K562 (cell line): ENCODE results near the gene CCDC88A. TPM values are rescaled to one million over a fixed set of nuclear protein-coding genes. Genes with fewer than 3 reads are reported as not detected.

ENCODE experiments used
- ATAC-seq: fragments of 200-7000 bp; cut with Tn5 transposase; 3 replicates; pipeline ENCODE4 v1.9.1; 2020; ENCODE audit warnings: moderate library complexity
- BruUV-seq: library from RNA; stranded (reverse); fragments of 400-500 nt; replicated peaks from 2 replicates; lab custom pipeline; 2021; lab: Mats Ljungman, UMichigan
- CTCF ChIA-PET: fragments of 300-600 bp; formaldehyde crosslinking; extraction: SDS; loops from one replicate; lab custom pipeline; 2021; ENCODE audit warnings: low intra/inter-chr PET ratio; lab: Yijun Ruan, JAX
- POLR2A ChIA-PET: fragments of 300-600, 350-650 bp; sonication (Branson Sonifier 250); formaldehyde crosslinking; extraction: SDS; loops from one replicate; lab custom pipeline; 2021; ENCODE audit warnings: antibody characterized with exemption, inconsistent platforms; lab: Yijun Ruan, JAX
- DNase-seq, 4 experiments: peaks; one replicate each; pipeline versions ENCODE4 v3.0.0 to v3.0.0-alpha.2; 2011 to 2018; ENCODE audit warnings: low spot score in 3 of 4, mixed read lengths in 3 of 4; ENCODE audit errors: extremely low read depth in 1 of 4
- FAIRE-seq: peaks from 2 replicates; lab custom pipeline; 2011; peaks lifted over from hg19 to GRCh38; lab: Jason Lieb, UNC
- H2AFZ ChIP-seq: 2 replicates; pipeline ENCODE4 v1.6.0; 2011; ENCODE audit warnings: low read depth, low read length, control low read depth, inconsistent platforms
- H3K27ac ChIP-seq: fragments of 200-600 bp; 3 replicates; pipeline ENCODE4 v1.8.0; 2011; ENCODE audit warnings: low read depth, mild to moderate bottlenecking, control low read depth, inconsistent platforms, low read length, moderate library complexity, mixed read lengths; ENCODE audit errors: extremely low read depth
- H3K27me3 ChIP-seq, 2 experiments: fragments of 300-600 bp in 1 of 2; 2 replicates in 1 of 2; 3 replicates in 1 of 2; pipeline versions ENCODE4 v1.6.0 to v1.8.0; 2011; ENCODE audit warnings: inconsistent platforms in 2 of 2, low read length in 2 of 2, mild to moderate bottlenecking in 1 of 2, mixed read lengths in 1 of 2, moderate library complexity in 1 of 2; ENCODE audit not compliant: control insufficient read depth in 2 of 2, insufficient read depth in 2 of 2
- H3K36me3 ChIP-seq: fragments of 300-600 bp; 3 replicates; pipeline ENCODE4 v1.8.0; 2011; ENCODE audit warnings: mild to moderate bottlenecking, low read length, inconsistent platforms; ENCODE audit not compliant: control insufficient read depth, insufficient read depth
- H3K4me1 ChIP-seq, 2 experiments: fragments of 200-600 bp in 1 of 2; replicated peaks in 1 of 2; 2 replicates in 1 of 2; 3 replicates in 1 of 2; pipeline versions ENCODE4 v1.5.1 to v1.8.0; 2011; ENCODE audit warnings: inconsistent platforms in 2 of 2, low read length in 2 of 2, mild to moderate bottlenecking in 1 of 2, mixed read lengths in 1 of 2, moderate library complexity in 1 of 2; ENCODE audit not compliant: control insufficient read depth in 2 of 2, insufficient read depth in 2 of 2
- H3K4me2 ChIP-seq: 2 replicates; pipeline ENCODE4 v1.6.1; 2011; ENCODE audit warnings: low read length, control low read depth, inconsistent platforms, mixed read lengths; ENCODE audit not compliant: insufficient read depth
- H3K4me3 ChIP-seq: fragments of 200-600 bp; sonication (generic), shearing (Covaris generic); 2 replicates; pipeline ENCODE4 v1.5.1; 2016; ENCODE audit warnings: control low read depth, inconsistent platforms
- H3K79me2 ChIP-seq: fragments of 200-600 bp; 3 replicates; pipeline ENCODE4 v1.8.0; 2011; ENCODE audit warnings: low read length, inconsistent platforms; ENCODE audit not compliant: control insufficient read depth, insufficient read depth
- H3K9ac ChIP-seq, 2 experiments: 2 replicates each; pipeline versions ENCODE4 v1.6.0 to v1.6.1; 2011; ENCODE audit warnings: low read depth in 2 of 2, low read length in 2 of 2, control low read depth in 1 of 2, inconsistent platforms in 1 of 2, mild to moderate bottlenecking in 1 of 2, mixed read lengths in 1 of 2; ENCODE audit not compliant: insufficient read depth in 1 of 2
- H3K9me1 ChIP-seq: one replicate; pipeline ENCODE4 v1.6.0; 2011; ENCODE audit warnings: inconsistent platforms, mild to moderate bottlenecking, low read length, moderate library complexity; ENCODE audit not compliant: control insufficient read depth, insufficient read depth
- H3K9me3 ChIP-seq: replicated peaks from 2 replicates; pipeline ENCODE4 v1.5.1; 2011; ENCODE audit warnings: low read depth, low read length, inconsistent platforms; ENCODE audit not compliant: control insufficient read depth, insufficient read depth
- H4K20me1 ChIP-seq: replicated peaks from 2 replicates; pipeline ENCODE4 v1.6.1; 2011; ENCODE audit warnings: low read length, inconsistent platforms, mixed read lengths; ENCODE audit not compliant: control insufficient read depth, insufficient read depth
- CCNT2 ChIP-seq: IDR thresholded peaks from 2 replicates; pipeline ENCODE4 v1.6.1; 2011; ENCODE audit warnings: borderline replicate concordance, low read depth, mild to moderate bottlenecking, moderate library complexity, mixed read lengths, low read length; ENCODE audit not compliant: insufficient read length; ENCODE audit errors: extremely low read depth
- GATA2 ChIP-seq: sonication (generic); formaldehyde crosslinking; IDR thresholded peaks from 2 replicates; pipeline ENCODE4 v1.4.0; 2020; ENCODE audit warnings: mild to moderate bottlenecking, missing genetic modification reagents
- HDAC6 ChIP-seq: IDR thresholded peaks from 2 replicates; pipeline ENCODE4 v1.6.1; 2012; ENCODE audit warnings: low read depth, mild to moderate bottlenecking, control low read depth, inconsistent platforms, low read length, moderate library complexity
- HDAC8 ChIP-seq: fragments of 450-650 bp; IDR thresholded peaks from 2 replicates; pipeline ENCODE4 v1.6.1; 2016; ENCODE audit warnings: mild to moderate bottlenecking, missing genetic modification characterization, moderate library complexity, missing compliant biosample characterization
- HMG20A ChIP-seq: fragments of 450-650 bp; formaldehyde crosslinking; conservative IDR thresholded peaks from 2 replicates; pipeline ENCODE4 v1.4.0; 2020; ENCODE audit warnings: mild to moderate bottlenecking, mixed read lengths
- KAT7 ChIP-seq: sonication (generic); formaldehyde crosslinking; IDR thresholded peaks from 2 replicates; pipeline ENCODE4 v1.8.0; 2022; ENCODE audit warnings: missing genetic modification reagents, mild to moderate bottlenecking, borderline replicate concordance
- LARP7 ChIP-seq: fragments of 450-650 bp; IDR thresholded peaks from 2 replicates; pipeline ENCODE4 v1.6.1; 2016
- MTA2 ChIP-seq: fragments of 450-650 bp; IDR thresholded peaks from 2 replicates; pipeline ENCODE4 v1.6.1; 2016; ENCODE audit warnings: low read depth
- TOE1 ChIP-seq, 2 experiments: fragments of 450-650 bp in 1 of 2; sonication (generic) in 1 of 2; formaldehyde crosslinking in 1 of 2; IDR thresholded peaks; 2 replicates each; pipeline versions ENCODE4 v1.7.1 to v1.8.0; 2016 to 2022; ENCODE audit warnings: borderline replicate concordance in 2 of 2, mild to moderate bottlenecking in 2 of 2, antibody characterized with exemption in 1 of 2, inconsistent platforms in 1 of 2, low read depth in 1 of 2, missing genetic modification reagents in 1 of 2, moderate library complexity in 1 of 2
- TRIM28 ChIP-seq: fragments of 450-650 bp; IDR thresholded peaks from 2 replicates; pipeline ENCODE4 v1.6.1; 2017
- WGBS: fragments of 100-300 bp; shearing (Covaris generic); methylation state at CpG from one replicate; pipeline ENCODE4 v1.1.6; 2016; ENCODE audit warnings: low coverage, mixed read lengths; ENCODE audit not compliant: insufficient coverage; ENCODE audit errors: missing lambda C conversion rate; 5-methylcytosine and 5-hydroxymethylcytosine counted together
- in situ Hi-C: fragments of 300-500 bp; cut with MboI; formaldehyde crosslinking; loops from 4 replicates; pipeline ENCODE4 v1.15.0; 2018; ENCODE audit warnings: inconsistent platforms, mixed read lengths
- intact Hi-C: fragments of 100-400 bp; cut with micrococcal nuclease; formaldehyde crosslinking; loops from 2 replicates; pipeline ENCODE4 v1.14.2; 2022
- polyA plus RNA-seq, 8 experiments: library from polyadenylated mRNA; depleted of rRNA in 4 of 8; stranded (reverse) in 5 of 8; unstranded in 3 of 8; fragments of >200 nt; fragmentation: Nextera tagmentation in 2 of 8; fragmentation: Illumina TruSeq in 1 of 8; extraction: Ambion mirVana in 2 of 8; extraction: Trizol in 1 of 8; gene quantifications; 2 replicates each; pipeline versions ENCODE4 v1.2.1 to v1.2.3, GENCODE V29; 2011 to 2014; ENCODE audit warnings: inconsistent platforms in 1 of 8, missing spikeins in 1 of 8
- total RNA-seq, 7 experiments: library from RNA; depleted of rRNA in 6 of 7; stranded (reverse); fragments of >200 nt in 6 of 7; fragmentation: Illumina TruSeq in 2 of 7; extraction: Trizol in 2 of 7; gene quantifications; 2 replicates each; pipeline versions ENCODE4 v1.2.1 to v1.2.3, GENCODE V29; 2011 to 2021; ENCODE audit warnings: low replicate concordance in 1 of 7
- TF ChIP-seq, protein P1 (sequence below), 2 experiments: fragments of 450-650 bp in 1 of 2; sonication (generic) in 1 of 2; formaldehyde crosslinking; conservative IDR thresholded peaks; 2 replicates each; pipeline versions ENCODE4 v1.4.0 to v1.8.1; 2020 to 2022; ENCODE audit warnings: mild to moderate bottlenecking in 1 of 2, missing genetic modification reagents in 1 of 2
- TF ChIP-seq, protein P2 (sequence below): sonication (generic); formaldehyde crosslinking; IDR thresholded peaks from 2 replicates; pipeline ENCODE4 v1.8.0; 2023; ENCODE audit warnings: mild to moderate bottlenecking, missing genetic modification reagents
- TF ChIP-seq, protein P3 (sequence below): fragments of 450-650 bp; conservative IDR thresholded peaks from 2 replicates; pipeline ENCODE4 v1.6.1; 2016; ENCODE audit warnings: missing genetic modification characterization, low read depth, mild to moderate bottlenecking, control low read depth, missing compliant biosample characterization
- TF ChIP-seq, protein P4 (sequence below): sonication (generic); formaldehyde crosslinking; IDR thresholded peaks from 2 replicates; pipeline ENCODE4 v1.8.1; 2023; ENCODE audit warnings: mild to moderate bottlenecking, missing genetic modification reagents

CCDC88A gene
- total and polyA plus RNA-seq, 9 of the 15 experiments (the other 6 are each of a cell fraction or from before 2014, with no cell fraction given), result 29.3 to 102 (median 55.6) TPM

DNA sequence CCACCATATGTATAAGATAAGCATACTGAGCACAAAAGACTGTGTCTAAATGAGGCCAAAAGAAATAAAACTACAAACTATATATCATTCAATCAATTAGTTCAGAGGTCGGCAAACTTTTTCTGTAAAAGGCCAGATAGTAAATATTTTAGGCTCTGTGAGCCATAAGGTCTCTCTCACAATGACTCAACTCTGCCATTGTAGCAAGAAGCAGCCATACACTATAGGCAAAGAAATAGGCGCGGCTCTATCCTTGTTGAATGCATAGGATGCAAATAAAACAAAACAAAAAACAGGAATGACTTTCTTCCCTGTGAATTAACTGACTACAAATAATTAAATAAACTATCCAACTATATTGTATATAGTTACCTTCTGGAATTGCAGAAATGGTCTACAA, 8.6 kb upstream of the CCDC88A start:
- Histone ChIP-seq H3K4me2 (no peak overlapping the region), H3K9ac (no peak overlapping the region), H3K9me1 (no peaks in the 10 kb centered on the region), H4K20me1 (no peaks in the 10 kb centered on the region), H3K79me2 (no peaks in the 10 kb centered on the region), H2AFZ (0 out of 2 replicates have a peak overlapping the region, but pooled peaks have one; percentile 54), H3K27ac (no peak overlapping the region), H3K4me1 (no peaks in the 10 kb centered on the region; a peak in 1 of 5 replicates), H3K4me3 (no peak overlapping the region), H3K27me3 (no peaks in the 10 kb centered on the region; a peak in 1 of 5 replicates), H3K36me3 (no peaks in the 10 kb centered on the region), H3K9me3 (no peaks in the 10 kb centered on the region)
- DNase-seq (no peak), ATAC-seq (no peak), FAIRE-seq (no peak)
- ChIA-PET POLR2A (no interaction called here), CTCF (interaction anchor here (1.0 kb wide), 1 partner anchor 9 kb away, joined by 3 read pairs; no protein-coding TSS in a partner anchor)
- intact Hi-C loops (no loop called here), in situ Hi-C loops (no loop called here)
- 48% methylated on average over 3 of the region's 3 CpGs for WGBS
- no TSS peak for BruUV-seq
- TF ChIP-seq, protein P1, sequence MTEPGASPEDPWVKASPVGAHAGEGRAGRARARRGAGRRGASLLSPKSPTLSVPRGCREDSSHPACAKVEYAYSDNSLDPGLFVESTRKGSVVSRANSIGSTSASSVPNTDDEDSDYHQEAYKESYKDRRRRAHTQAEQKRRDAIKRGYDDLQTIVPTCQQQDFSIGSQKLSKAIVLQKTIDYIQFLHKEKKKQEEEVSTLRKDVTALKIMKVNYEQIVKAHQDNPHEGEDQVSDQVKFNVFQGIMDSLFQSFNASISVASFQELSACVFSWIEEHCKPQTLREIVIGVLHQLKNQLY (CRISPR knock-in tag; conservative IDR thresholded peaks at IDR 0.05), result no peak
- no peak for TF ChIP-seq HMG20A
- TF ChIP-seq, protein P2, sequence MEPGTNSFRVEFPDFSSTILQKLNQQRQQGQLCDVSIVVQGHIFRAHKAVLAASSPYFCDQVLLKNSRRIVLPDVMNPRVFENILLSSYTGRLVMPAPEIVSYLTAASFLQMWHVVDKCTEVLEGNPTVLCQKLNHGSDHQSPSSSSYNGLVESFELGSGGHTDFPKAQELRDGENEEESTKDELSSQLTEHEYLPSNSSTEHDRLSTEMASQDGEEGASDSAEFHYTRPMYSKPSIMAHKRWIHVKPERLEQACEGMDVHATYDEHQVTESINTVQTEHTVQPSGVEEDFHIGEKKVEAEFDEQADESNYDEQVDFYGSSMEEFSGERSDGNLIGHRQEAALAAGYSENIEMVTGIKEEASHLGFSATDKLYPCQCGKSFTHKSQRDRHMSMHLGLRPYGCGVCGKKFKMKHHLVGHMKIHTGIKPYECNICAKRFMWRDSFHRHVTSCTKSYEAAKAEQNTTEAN (CRISPR knock-in tag), result no peak
- TF ChIP-seq, protein P3, sequence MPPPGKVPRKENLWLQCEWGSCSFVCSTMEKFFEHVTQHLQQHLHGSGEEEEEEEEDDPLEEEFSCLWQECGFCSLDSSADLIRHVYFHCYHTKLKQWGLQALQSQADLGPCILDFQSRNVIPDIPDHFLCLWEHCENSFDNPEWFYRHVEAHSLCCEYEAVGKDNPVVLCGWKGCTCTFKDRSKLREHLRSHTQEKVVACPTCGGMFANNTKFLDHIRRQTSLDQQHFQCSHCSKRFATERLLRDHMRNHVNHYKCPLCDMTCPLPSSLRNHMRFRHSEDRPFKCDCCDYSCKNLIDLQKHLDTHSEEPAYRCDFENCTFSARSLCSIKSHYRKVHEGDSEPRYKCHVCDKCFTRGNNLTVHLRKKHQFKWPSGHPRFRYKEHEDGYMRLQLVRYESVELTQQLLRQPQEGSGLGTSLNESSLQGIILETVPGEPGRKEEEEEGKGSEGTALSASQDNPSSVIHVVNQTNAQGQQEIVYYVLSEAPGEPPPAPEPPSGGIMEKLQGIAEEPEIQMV (tag), result no peak
- TF ChIP-seq TOE1 (IDR thresholded peaks at IDR 0.05; ENCODE audit: borderline replicate concordance), result no peak
- TF ChIP-seq TOE1 (CRISPR knock-in tag; IDR thresholded peaks at IDR 0.05; ENCODE audit: borderline replicate concordance, low read depth), result no peak
- no peak for TF ChIP-seq CCNT2
- no peak for TF ChIP-seq KAT7
- TF ChIP-seq MTA2, result no peak
- no peak for TF ChIP-seq LARP7
- no peak for TF ChIP-seq HDAC6
- TF ChIP-seq GATA2 (CRISPR knock-in tag), result no peak
- TF ChIP-seq, protein P4, sequence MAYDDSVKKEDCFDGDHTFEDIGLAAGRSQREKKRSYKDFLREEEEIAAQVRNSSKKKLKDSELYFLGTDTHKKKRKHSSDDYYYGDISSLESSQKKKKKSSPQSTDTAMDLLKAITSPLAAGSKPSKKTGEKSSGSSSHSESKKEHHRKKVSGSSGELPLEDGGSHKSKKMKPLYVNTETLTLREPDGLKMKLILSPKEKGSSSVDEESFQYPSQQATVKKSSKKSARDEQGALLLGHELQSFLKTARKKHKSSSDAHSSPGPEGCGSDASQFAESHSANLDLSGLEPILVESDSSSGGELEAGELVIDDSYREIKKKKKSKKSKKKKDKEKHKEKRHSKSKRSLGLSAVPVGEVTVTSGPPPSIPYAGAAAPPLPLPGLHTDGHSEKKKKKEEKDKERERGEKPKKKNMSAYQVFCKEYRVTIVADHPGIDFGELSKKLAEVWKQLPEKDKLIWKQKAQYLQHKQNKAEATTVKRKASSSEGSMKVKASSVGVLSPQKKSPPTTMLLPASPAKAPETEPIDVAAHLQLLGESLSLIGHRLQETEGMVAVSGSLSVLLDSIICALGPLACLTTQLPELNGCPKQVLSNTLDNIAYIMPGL, result no peak
- no peak for TF ChIP-seq HDAC8 (tag)
- no peak for TF ChIP-seq TRIM28
